ENCODE data around the gene SIRT5. TPM values are rescaled to one million over a fixed set of nuclear protein-coding genes. Genes with fewer than 3 reads are reported as not detected.

Gene SIRT5
- total RNA-seq, 4 donors from 2014 or later = 16.2 to 27.9 (median 18.0) TPM

- Histone ChIP-seq H3K9me3 (no peaks in the 10 kb centered on the region), H3K27me3 (no peaks in the 10 kb centered on the region), H3K4me3 (peak overlapping the region; percentile 60 to 85), H3K36me3 (no peaks in the 10 kb centered on the region), H3K4me1 (peaks cover 0 to 4% of the 10 kb centered on the region in 2 donors), H3K27ac (peak overlapping the region; percentile 81 to 90)
- intact Hi-C loops (cut with DNase I; ENCODE audit: low total_unique reads) = loop anchor here (10.0 kb wide), 1 partner anchor 150 kb away; no protein-coding TSS in a partner anchor
- DNase-seq = no peak
- TF ChIP-seq POLR2A (IDR thresholded peaks at IDR 0.05) (no peak), CTCF (IDR thresholded peaks at IDR 0.05) (no peak)
Measured at GRCh38 chr6:13614126-13614925, 39.9 kb downstream of the SIRT5 start.

- peak; percentile 97 to 98 for DNase-seq
- TF ChIP-seq POLR2A (IDR thresholded peaks at IDR 0.05) (peak; percentile 67 to 85), CTCF (IDR thresholded peaks at IDR 0.05) (peak; percentile 86 to 98 (median 96))
- intact Hi-C loops (cut with DNase I; ENCODE audit: low total_unique reads) = loop anchor here (10.0 kb wide), 1 partner anchor 150 kb away; no protein-coding TSS in a partner anchor
- Histone ChIP-seq H3K4me3 (peak within 1 kb of the TSS; percentile 60 to 85), H3K9me3 (no peaks in the 10 kb centered on the region), H3K27me3 (no peaks in the 10 kb centered on the region), H3K36me3 (no peaks in the 10 kb centered on the region), H3K27ac (peak within 1 kb of the TSS; percentile 81 to 90), H3K4me1 (peaks cover 0 to 4% of the 10 kb centered on the region in 2 donors)
Measured at GRCh38 chr6:13614926-13615791, 40.8 kb downstream of the SIRT5 start, which contains the start of gene NOL7. TSS of gene NOL7 (plus strand) at chr6:13615335. CDS start at chr6:13615359, 24 bp downstream.

- H3K27ac ChIP-seq = peak overlapping the region; percentile 81 to 90
- peaks cover 0 to 4% of the 10 kb centered on the region in 2 donors for H3K4me1 ChIP-seq
- intact Hi-C loops (cut with DNase I; ENCODE audit: low total_unique reads) = loop anchor here (10.0 kb wide), 1 partner anchor 149 kb away; no protein-coding TSS in a partner anchor
- H3K4me3 ChIP-seq = peak overlapping the region; percentile 60 to 85
- H3K36me3 ChIP-seq = no peaks in the 10 kb centered on the region
- DNase-seq = peak; percentile 32 to 36
- no peaks in the 10 kb centered on the region for H3K27me3 ChIP-seq
- TF ChIP-seq POLR2A (IDR thresholded peaks at IDR 0.05) = no peak
- no peaks in the 10 kb centered on the region for H3K9me3 ChIP-seq
Measured at GRCh38 chr6:13615792-13616120, 41.4 kb downstream of the SIRT5 start.

GRCh38 chr6:13617066-13617465 lies 42.7 kb downstream of the SIRT5 start:
- H3K4me3 ChIP-seq = no peak overlapping the region
- no peak overlapping the region for H3K27ac ChIP-seq
- intact Hi-C loops (cut with DNase I; ENCODE audit: low total_unique reads) = loop anchor here (10.0 kb wide), 1 partner anchor 148 kb away; no protein-coding TSS in a partner anchor
- TF ChIP-seq POLR2A (IDR thresholded peaks at IDR 0.05) (no peak), CTCF (IDR thresholded peaks at IDR 0.05) (no peak)
- no peak for DNase-seq
- H3K4me1 ChIP-seq = peaks cover 0 to 4% of the 10 kb centered on the region in 2 donors
- no peaks in the 10 kb centered on the region for H3K27me3 ChIP-seq
- H3K9me3 ChIP-seq = no peaks in the 10 kb centered on the region
- H3K36me3 ChIP-seq = no peaks in the 10 kb centered on the region

- TF ChIP-seq POLR2A (IDR thresholded peaks at IDR 0.05) = no peak
- peak in 1 of 4 experiments; percentile 9 for TF ChIP-seq CTCF (IDR thresholded peaks at IDR 0.05)
- intact Hi-C loops (cut with DNase I; ENCODE audit: low total_unique reads) = no loop called here
- no peak for DNase-seq
- no peaks in the 10 kb centered on the region for H3K36me3 ChIP-seq
- H3K4me3 ChIP-seq = no peak overlapping the region
- no peaks in the 10 kb centered on the region for H3K9me3 ChIP-seq
- H3K27ac ChIP-seq = no peak overlapping the region
- no peaks in the 10 kb centered on the region for H3K27me3 ChIP-seq
- no peaks in the 10 kb centered on the region for H3K4me1 ChIP-seq
Measured at GRCh38 chr6:13624871-13625288, 50.5 kb downstream of the SIRT5 start.

Data from uterus (tissue), 4 donors.